OCI-LY7 (cell line): ENCODE data around the gene NCK2.

Experiments used
- CTCF ChIP-seq: fragments of 200-600 bp; sonication (generic); conservative IDR thresholded peaks from 2 replicates; pipeline ENCODE4 v1.5.1; 2014; ENCODE audit warnings: mild to moderate bottlenecking, antibody characterized with exemption, low read length, moderate library complexity, mixed read lengths
- EZH2phosphoT487 ChIP-seq: fragments of 200-600 bp; sonication (generic); IDR thresholded peaks from 2 replicates; pipeline ENCODE4 v1.6.1; 2018; ENCODE audit warnings: low read depth, borderline replicate concordance, mild to moderate bottlenecking, mixed run types, antibody characterized with exemption, low read length, moderate library complexity, mixed read lengths

- TF ChIP-seq CTCF = no peak
- no peak for TF ChIP-seq EZH2phosphoT487
Observed at GRCh38 chr2:105813045-105813315, 68.3 kb downstream of the NCK2 start.
